IMR-90 (cell line): ENCODE results near the gene SYCE3. TPM values are rescaled to one million over a fixed set of nuclear protein-coding genes. Genes with fewer than 3 reads are reported as not detected.
A peak's percentile ranks its signal among the peaks of the same experiment; 100 is the strongest.

ENCODE experiments used
- ATAC-seq: fragments of 200-7000 bp; cut with Tn5 transposase; 2 replicates; pipeline ENCODE4 v1.9.1; 2020; ENCODE audit warnings: low read depth, mild to moderate bottlenecking, moderate library complexity
- BruUV-seq: library from RNA; stranded (reverse); fragments of 400-500 nt; replicated peaks from 2 replicates; lab custom pipeline; 2021; lab: Mats Ljungman, UMichigan
- CTCF ChIA-PET: fragments of 300-600 bp; formaldehyde crosslinking; extraction: SDS; loops from one replicate; lab custom pipeline; 2021; ENCODE audit warnings: antibody characterized with exemption; lab: Yijun Ruan, JAX
- POLR2A ChIA-PET: fragments of 300-600 bp; sonication (Branson Sonifier 250); formaldehyde crosslinking; loops from one replicate; lab custom pipeline; 2022; ENCODE audit warnings: antibody characterized with exemption; ENCODE audit not compliant: unreplicated experiment; lab: Charles Lee
- DNase-seq: peaks from one replicate; pipeline ENCODE4 v3.0.0; 2013
- H2AFZ ChIP-seq: replicated peaks from 2 replicates; pipeline ENCODE3; 2013; ENCODE audit warnings: low read length, mild to moderate bottlenecking; ENCODE audit not compliant: poor library complexity
- H2AK5ac ChIP-seq: 2 replicates; pipeline ENCODE4 v1.6.1; 2013; ENCODE audit warnings: low read depth, low read length, inconsistent platforms
- H2AK9ac ChIP-seq: replicated peaks from 2 replicates; pipeline ENCODE3; 2013; ENCODE audit warnings: mild to moderate bottlenecking, low read depth, low read length, moderate library complexity; ENCODE audit not compliant: poor library complexity
- H2BK120ac ChIP-seq: 2 replicates; pipeline ENCODE4 v1.6.1; 2013; ENCODE audit warnings: low read depth, low read length, inconsistent platforms
- H2BK15ac ChIP-seq: 3 replicates; pipeline ENCODE4 v1.6.1; 2013; ENCODE audit warnings: low read depth, low read length, inconsistent platforms
- H2BK20ac ChIP-seq: 2 replicates; pipeline ENCODE4 v1.6.1; 2013; ENCODE audit warnings: low read depth, mild to moderate bottlenecking, inconsistent platforms, low read length, moderate library complexity
- H2BK5ac ChIP-seq: 2 replicates; pipeline ENCODE4 v1.6.1; 2013; ENCODE audit warnings: mild to moderate bottlenecking, low read depth, low read length, inconsistent platforms; ENCODE audit not compliant: poor library complexity, severe bottlenecking
- H3K14ac ChIP-seq: replicated peaks from 2 replicates; pipeline ENCODE4 v1.6.1; 2013; ENCODE audit warnings: low read depth, low read length, inconsistent platforms
- H3K18ac ChIP-seq: 2 replicates; pipeline ENCODE4 v1.6.1; 2013; ENCODE audit warnings: low read depth, low read length, control low read depth
- H3K23ac ChIP-seq: 2 replicates; pipeline ENCODE4 v1.6.1; 2013; ENCODE audit warnings: low read depth, low read length, inconsistent platforms
- H3K27ac ChIP-seq: 2 replicates; pipeline ENCODE4 v1.5.1; 2013; ENCODE audit warnings: mild to moderate bottlenecking, control low read depth, low read length; ENCODE audit not compliant: insufficient read depth
- H3K27me3 ChIP-seq: 2 replicates; pipeline ENCODE4 v1.6.1; 2013; ENCODE audit warnings: low read length; ENCODE audit not compliant: control insufficient read depth, insufficient read depth
- H3K36me3 ChIP-seq: 2 replicates; pipeline ENCODE4 v1.6.1; 2013; ENCODE audit warnings: low read length, mixed read lengths; ENCODE audit not compliant: control insufficient read depth, insufficient read depth
- H3K4ac ChIP-seq: 2 replicates; pipeline ENCODE4 v1.6.1; 2013; ENCODE audit warnings: low read depth, low read length, inconsistent platforms
- H3K4me1 ChIP-seq: 2 replicates; pipeline ENCODE4 v1.6.1; 2013; ENCODE audit warnings: low read length, mixed read lengths; ENCODE audit not compliant: control insufficient read depth, insufficient read depth
- H3K4me2 ChIP-seq: 2 replicates; pipeline ENCODE4 v1.6.1; 2013; ENCODE audit warnings: low read depth, mild to moderate bottlenecking, control low read depth, low read length, moderate library complexity
- H3K4me3 ChIP-seq: 2 replicates; pipeline ENCODE4 v1.5.1; 2013; ENCODE audit warnings: low read depth, mild to moderate bottlenecking, control low read depth, low read length, moderate library complexity; ENCODE audit not compliant: insufficient read depth
- H3K56ac ChIP-seq: 2 replicates; pipeline ENCODE4 v1.6.1; 2013; ENCODE audit warnings: low read length, inconsistent platforms; ENCODE audit not compliant: insufficient read depth; ENCODE audit errors: extremely low read depth
- H3K79me1 ChIP-seq, 2 experiments: 2 replicates each; pipeline ENCODE4 v1.6.1; 2013; ENCODE audit warnings: low read length in 2 of 2, inconsistent platforms in 1 of 2, low read depth in 1 of 2
- H3K9ac ChIP-seq: 2 replicates; pipeline ENCODE4 v1.6.1; 2013; ENCODE audit warnings: low read depth, low read length, control low read depth
- H3K9me1 ChIP-seq: 2 replicates; pipeline ENCODE4 v1.6.1; 2013; ENCODE audit warnings: low read length, inconsistent platforms; ENCODE audit not compliant: insufficient read depth
- H3K9me3 ChIP-seq: 2 replicates; pipeline ENCODE4 v1.6.1; 2013; ENCODE audit warnings: low read length; ENCODE audit not compliant: control insufficient read depth, insufficient read depth
- H4K20me1 ChIP-seq: 2 replicates; pipeline ENCODE4 v1.6.1; 2013; ENCODE audit warnings: low read length, inconsistent platforms; ENCODE audit not compliant: insufficient read depth
- H4K5ac ChIP-seq: 2 replicates; pipeline ENCODE4 v1.6.1; 2013; ENCODE audit warnings: mild to moderate bottlenecking, low read depth, low read length, control low read depth
- H4K8ac ChIP-seq, 2 experiments: 2 replicates each; pipeline ENCODE4 v1.6.1; 2013; ENCODE audit warnings: low read depth in 2 of 2, low read length in 2 of 2, control low read depth in 1 of 2, inconsistent platforms in 1 of 2
- H4K91ac ChIP-seq: 2 replicates; pipeline ENCODE4 v1.6.1; 2013; ENCODE audit warnings: low read depth, low read length, inconsistent platforms; ENCODE audit not compliant: insufficient read depth
- BHLHE40 ChIP-seq: fragments of 150-350 bp; IDR thresholded peaks from 2 replicates; pipeline ENCODE4 v1.6.1; 2016; ENCODE audit warnings: mild to moderate bottlenecking, low read depth, low read length
- CEBPB ChIP-seq: IDR thresholded peaks from 2 replicates; pipeline ENCODE4 v1.6.1; 2012; ENCODE audit warnings: low read depth, low read length, improper control_type of control experiment
- CHD1 ChIP-seq: IDR thresholded peaks from 2 replicates; pipeline ENCODE4 v1.6.1; 2012; ENCODE audit warnings: low read depth, low read length, improper control_type of control experiment
- FOS ChIP-seq: fragments of 150-350 bp; IDR thresholded peaks from 2 replicates; pipeline ENCODE4 v1.6.1; 2016; ENCODE audit warnings: low read depth, low read length
- MAZ ChIP-seq: IDR thresholded peaks from 2 replicates; pipeline ENCODE4 v1.6.1; 2012; ENCODE audit warnings: low read depth, mild to moderate bottlenecking, low read length, improper control_type of control experiment, moderate library complexity, borderline replicate concordance
- MXI1 ChIP-seq: IDR thresholded peaks from 2 replicates; pipeline ENCODE4 v1.6.1; 2012; ENCODE audit warnings: low read depth, mild to moderate bottlenecking, low read length, moderate library complexity, borderline replicate concordance
- NFE2L2 ChIP-seq: fragments of 150-350 bp; IDR thresholded peaks from 2 replicates; pipeline ENCODE4 v1.6.1; 2016; ENCODE audit warnings: low read depth, mild to moderate bottlenecking, low read length
- RCOR1 ChIP-seq: IDR thresholded peaks from 2 replicates; pipeline ENCODE4 v1.6.1; 2012; ENCODE audit warnings: mild to moderate bottlenecking, low read length, improper control_type of control experiment; ENCODE audit not compliant: insufficient replicate concordance
- RFX5 ChIP-seq: IDR thresholded peaks from 2 replicates; pipeline ENCODE4 v1.8.0; 2012; ENCODE audit warnings: low read depth, mild to moderate bottlenecking, low read length, moderate library complexity
- SMC3 ChIP-seq: fragments of 150-350 bp; IDR thresholded peaks from 2 replicates; pipeline ENCODE4 v1.6.1; 2016; ENCODE audit warnings: low read depth, mild to moderate bottlenecking, antibody characterized with exemption, low read length, moderate library complexity
- WGBS, 2 experiments: methylation state at CpG; one replicate each; pipeline versions ENCODE4 v1.1.5 to v1.1.7; 2013; ENCODE audit warnings: missing lambda C conversion rate in 2 of 2; ENCODE audit not compliant: insufficient read length in 1 of 2; ENCODE audit errors: extremely low coverage in 2 of 2; 5-methylcytosine and 5-hydroxymethylcytosine counted together
- dilution Hi-C: fragments of 300-500 bp; cut with HindIII; formaldehyde crosslinking; loops from one replicate; pipeline ENCODE4 v1.14.3; 2018; ENCODE audit warnings: low sequenced_read_pairs; ENCODE audit not compliant: unreplicated experiment
- in situ Hi-C: fragments of 300-500 bp; cut with MboI; formaldehyde crosslinking; loops from 3 replicates; pipeline ENCODE4 v1.14.3; 2019; ENCODE audit warnings: low sequenced_read_pairs, inconsistent platforms, mixed read lengths
- intact Hi-C: fragments of 100-400 bp; cut with micrococcal nuclease; formaldehyde crosslinking; loops from 2 replicates; pipeline ENCODE4 v1.10.0; 2022
- polyA plus RNA-seq, 3 experiments: library from polyadenylated mRNA; depleted of rRNA; stranded (reverse); fragments of >200 nt; gene quantifications; 2 replicates each; pipeline ENCODE4 v1.2.3, GENCODE V29; 2012; ENCODE audit warnings: low replicate concordance in 1 of 3
- total RNA-seq: library from RNA; depleted of rRNA; stranded (reverse); fragments of >200 nt; gene quantifications from 2 replicates; pipeline ENCODE4 v1.2.3, GENCODE V29; 2012
- TF ChIP-seq, protein P1 (sequence below): conservative IDR thresholded peaks from 2 replicates; pipeline ENCODE4 v1.5.1; 2012; ENCODE audit warnings: mild to moderate bottlenecking, low read depth, low read length, improper control_type of control experiment
- TF ChIP-seq, protein P2 (sequence below): fragments of 150-350 bp; IDR thresholded peaks from 2 replicates; pipeline ENCODE4 v1.6.1; 2017; ENCODE audit warnings: mild to moderate bottlenecking, antibody characterized with exemption, low read length, low read depth

Gene SYCE3
- total and polyA plus RNA-seq, 2 of the 4 experiments (the other 2 are of a cell fraction) = not detected

GRCh38 chr22:50525104-50525857 is 37.4 kb downstream of the SYCE3 start, which contains the start of gene SCO2 (continued):
- peak; percentile 78; the same call in 1 of the 2 replicates for TF ChIP-seq MXI1
- no peak for TF ChIP-seq CEBPB
- TF ChIP-seq BHLHE40 = peak; percentile 63; the same call in 1 of the 2 replicates

GRCh38 chr22:50524676-50525103 is 38.0 kb downstream of the SYCE3 start:
- peaks cover 24% of the 10 kb centered on the region for H3K36me3 ChIP-seq
- POLR2A ChIA-PET = interaction anchor here (0.6 kb wide), 1 partner anchor 10 kb away, joined by 3 read pairs; no protein-coding TSS in a partner anchor

More at GRCh38 chr22:50524676-50525103, 38.0 kb downstream of the SYCE3 start:
- Histone ChIP-seq H3K56ac (0 out of 2 replicates have a peak overlapping the region, but pooled peaks have one; percentile 36), H3K18ac (no peak overlapping the region), H3K14ac (peak overlapping the region; percentile 79), H3K9me1 (peaks cover 12% of the 10 kb centered on the region), H3K4me2 (peak overlapping the region; percentile 88), H4K8ac (peak overlapping the region; percentile 37 to 86; a peak in 2 of 4 replicates), H2BK15ac (no peak overlapping the region), H4K5ac (peak overlapping the region; percentile 36; the same call in 1 of the 2 replicates), H2BK20ac (no peak overlapping the region), H3K27ac (peak overlapping the region; percentile 76), H2AFZ (peak overlapping the region; percentile 96), H4K91ac (peak overlapping the region; percentile 56; the same call in 1 of the 2 replicates), H3K9ac (peak overlapping the region; percentile 77), H2BK5ac (peak overlapping the region; percentile 77), H3K4ac (peak overlapping the region; percentile 71), H3K27me3 (no peaks in the 10 kb centered on the region), H2BK120ac (no peak overlapping the region), H3K23ac (peak overlapping the region; percentile 2; the same call in 1 of the 2 replicates), H3K4me1 (peaks cover 13% of the 10 kb centered on the region), H2AK5ac (peak overlapping the region; percentile 61; the same call in 1 of the 2 replicates), H3K9me3 (no peaks in the 10 kb centered on the region), H3K4me3 (peak overlapping the region; percentile 84), H2AK9ac (peak overlapping the region; percentile 98), H4K20me1 (peaks cover 19% of the 10 kb centered on the region), H3K79me1 (peaks cover 11 to 46% of the 10 kb centered on the region in 2 experiments)
- CTCF ChIA-PET = interaction anchor here (0.5 to 1.6 kb wide), 3 partner anchors 23 to 94 kb away, joined by 3 to 8 read pairs (median 3); partner anchors contain the start of gene SYCE3
- in situ Hi-C loops = loop anchor here (5.0 kb wide), 1 partner anchor 53 kb away; the partner anchor contains the start of gene CPT1B
- dilution Hi-C loops = no loop called here
- intact Hi-C loops = loop anchor here (5.0 kb wide), 1 partner anchor 58 kb away; the partner anchor contains the start of gene CHKB
- WGBS, 2 experiments = 34% methylated on average over 6 of the region's 19 CpGs; no CpG with 5 or more reads in 1 of the 2 experiments
- TF ChIP-seq MXI1 = no peak
- TF ChIP-seq NFE2L2 = no peak
- no peak for TF ChIP-seq RFX5
- TF ChIP-seq RCOR1 = no peak
- TF ChIP-seq FOS = no peak
- TF ChIP-seq CHD1 = no peak
- TF ChIP-seq, protein P1, sequence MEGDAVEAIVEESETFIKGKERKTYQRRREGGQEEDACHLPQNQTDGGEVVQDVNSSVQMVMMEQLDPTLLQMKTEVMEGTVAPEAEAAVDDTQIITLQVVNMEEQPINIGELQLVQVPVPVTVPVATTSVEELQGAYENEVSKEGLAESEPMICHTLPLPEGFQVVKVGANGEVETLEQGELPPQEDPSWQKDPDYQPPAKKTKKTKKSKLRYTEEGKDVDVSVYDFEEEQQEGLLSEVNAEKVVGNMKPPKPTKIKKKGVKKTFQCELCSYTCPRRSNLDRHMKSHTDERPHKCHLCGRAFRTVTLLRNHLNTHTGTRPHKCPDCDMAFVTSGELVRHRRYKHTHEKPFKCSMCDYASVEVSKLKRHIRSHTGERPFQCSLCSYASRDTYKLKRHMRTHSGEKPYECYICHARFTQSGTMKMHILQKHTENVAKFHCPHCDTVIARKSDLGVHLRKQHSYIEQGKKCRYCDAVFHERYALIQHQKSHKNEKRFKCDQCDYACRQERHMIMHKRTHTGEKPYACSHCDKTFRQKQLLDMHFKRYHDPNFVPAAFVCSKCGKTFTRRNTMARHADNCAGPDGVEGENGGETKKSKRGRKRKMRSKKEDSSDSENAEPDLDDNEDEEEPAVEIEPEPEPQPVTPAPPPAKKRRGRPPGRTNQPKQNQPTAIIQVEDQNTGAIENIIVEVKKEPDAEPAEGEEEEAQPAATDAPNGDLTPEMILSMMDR = no peak
- TF ChIP-seq, protein P2, sequence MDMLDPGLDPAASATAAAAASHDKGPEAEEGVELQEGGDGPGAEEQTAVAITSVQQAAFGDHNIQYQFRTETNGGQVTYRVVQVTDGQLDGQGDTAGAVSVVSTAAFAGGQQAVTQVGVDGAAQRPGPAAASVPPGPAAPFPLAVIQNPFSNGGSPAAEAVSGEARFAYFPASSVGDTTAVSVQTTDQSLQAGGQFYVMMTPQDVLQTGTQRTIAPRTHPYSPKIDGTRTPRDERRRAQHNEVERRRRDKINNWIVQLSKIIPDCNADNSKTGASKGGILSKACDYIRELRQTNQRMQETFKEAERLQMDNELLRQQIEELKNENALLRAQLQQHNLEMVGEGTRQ = no peak
- TF ChIP-seq MAZ = no peak
- TF ChIP-seq SMC3 = no peak
- ATAC-seq = no peak
- no TSS peak for BruUV-seq
- DNase-seq = no peak
